ENCODE measurements around the gene CROCC. TPM values are rescaled to one million over a fixed set of nuclear protein-coding genes. Genes with fewer than 3 reads are reported as not detected.

Gene CROCC
- total RNA-seq, 2 experiments from 2014 or later: 15.9 to 18.7 TPM

DNA sequence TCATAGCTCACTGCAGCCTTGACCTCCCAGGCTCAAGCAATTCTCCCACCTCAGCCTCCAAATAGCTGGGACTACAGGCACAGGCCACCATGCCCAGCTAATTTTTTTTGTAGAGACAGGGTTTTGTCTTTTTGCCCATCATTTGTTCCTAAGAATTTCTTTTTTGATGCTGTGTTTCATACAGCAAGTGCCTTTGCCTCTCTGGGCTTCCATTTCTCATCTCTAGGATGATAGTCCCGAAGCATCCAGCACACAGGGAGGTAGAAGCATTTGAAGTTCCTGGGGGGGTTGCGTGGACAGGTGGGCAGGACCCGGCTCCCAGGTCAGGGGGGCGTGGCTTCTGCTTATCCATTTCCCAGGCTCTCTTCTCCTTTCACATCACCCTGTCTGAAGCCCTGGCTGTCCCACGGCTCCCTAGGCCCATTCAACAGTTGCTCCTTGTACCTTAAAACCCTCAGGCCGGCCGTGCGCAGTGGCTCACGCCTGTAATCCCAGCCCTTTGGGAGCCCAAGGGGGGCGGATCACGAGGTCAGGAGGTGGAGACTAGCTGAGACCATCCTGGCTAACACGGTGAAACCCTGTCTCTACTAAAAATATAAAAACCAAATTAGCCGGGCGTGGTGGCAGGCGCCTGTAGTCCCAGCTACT, 86.6 kb downstream of the CROCC start:
- intact Hi-C loops (cut with micrococcal nuclease): no loop called here
- Mint-ChIP-seq H3K27ac (no peak overlapping the region), H3K9me3 (no peaks in the 10 kb centered on the region), H3K36me3 (peaks cover 4% of the 10 kb centered on the region), H3K27me3 (no peaks in the 10 kb centered on the region), H3K4me3 (no peak overlapping the region), H3K4me1 (ENCODE audit: low read depth) (peaks cover 14% of the 10 kb centered on the region)
- POLR2A ChIA-PET: no interaction called here
- no peak for DNase-seq
- CTCF ChIA-PET: interaction anchor here (1.3 kb wide), 1 partner anchor 56 kb away, joined by 5 read pairs; no protein-coding TSS in a partner anchor

DNA sequence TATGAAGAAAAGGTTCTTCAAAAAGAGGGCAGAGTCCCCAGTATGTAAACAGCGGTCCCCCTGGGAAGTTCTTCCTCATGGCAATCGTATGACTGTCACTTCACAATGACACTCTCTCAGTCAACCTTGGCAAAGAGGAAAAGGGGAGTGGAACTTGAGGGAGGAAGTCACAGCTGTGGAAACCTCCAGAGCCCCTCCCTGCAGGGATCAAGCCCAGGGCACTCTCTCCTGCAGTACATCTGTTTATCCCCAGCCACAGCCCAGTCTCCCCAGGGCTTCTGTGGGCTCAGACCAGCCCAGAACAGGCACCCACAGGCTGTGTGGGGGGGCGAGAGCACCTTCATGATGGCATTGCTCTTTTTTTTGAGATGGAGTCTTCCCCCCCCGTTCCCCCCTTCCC, 88.0 kb downstream of the CROCC start:
- H3K4me3 Mint-ChIP-seq: no peak overlapping the region
- no peak for DNase-seq
- H3K27me3 Mint-ChIP-seq: no peaks in the 10 kb centered on the region
- H3K9me3 Mint-ChIP-seq: no peaks in the 10 kb centered on the region
- H3K36me3 Mint-ChIP-seq: no peaks in the 10 kb centered on the region
- no peak overlapping the region for H3K27ac Mint-ChIP-seq
- H3K4me1 Mint-ChIP-seq (ENCODE audit: low read depth): peaks cover 14% of the 10 kb centered on the region
- ChIA-PET CTCF (interaction anchor here (0.7 to 1.3 kb wide), 4 partner anchors 10 to 58 kb away, joined by 3 to 11 read pairs (median 4); no protein-coding TSS in a partner anchor), POLR2A (no interaction called here)
- intact Hi-C loops (cut with micrococcal nuclease): loop anchor here (2.0 kb wide), 1 partner anchor 49 kb away; no protein-coding TSS in a partner anchor

DNA sequence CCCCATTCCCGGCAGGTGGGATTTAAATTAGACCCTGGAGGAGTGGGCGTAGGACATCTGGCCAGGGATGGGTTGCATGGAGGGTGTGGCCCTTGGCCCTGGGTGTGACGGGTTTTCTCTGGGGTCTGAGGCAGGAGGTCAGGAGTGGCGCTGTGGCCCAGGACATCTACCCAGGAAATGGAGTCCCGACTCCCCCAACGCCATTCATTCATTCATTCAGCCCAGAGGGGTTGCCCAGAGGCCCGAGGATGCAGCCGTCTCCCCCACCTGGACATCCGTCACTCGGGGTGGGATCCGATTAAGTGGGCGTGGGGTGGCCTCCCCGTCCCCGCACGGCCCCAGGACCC, 89.3 kb downstream of the CROCC start:
- intact Hi-C loops (cut with micrococcal nuclease): loop anchor here (1.0 to 2.0 kb wide), 2 partner anchors 43 to 50 kb away; partner anchors contain the start of gene SDHB
- no peaks in the 10 kb centered on the region for H3K27me3 Mint-ChIP-seq
- H3K4me1 Mint-ChIP-seq (ENCODE audit: low read depth): peaks cover 14% of the 10 kb centered on the region
- peak overlapping the region; percentile 84 for H3K4me3 Mint-ChIP-seq
- H3K36me3 Mint-ChIP-seq: no peaks in the 10 kb centered on the region
- POLR2A ChIA-PET: no interaction called here
- H3K9me3 Mint-ChIP-seq: no peaks in the 10 kb centered on the region
- peak overlapping the region; percentile 28 for H3K27ac Mint-ChIP-seq
- CTCF ChIA-PET: no interaction called here
- DNase-seq: no peak

DNA sequence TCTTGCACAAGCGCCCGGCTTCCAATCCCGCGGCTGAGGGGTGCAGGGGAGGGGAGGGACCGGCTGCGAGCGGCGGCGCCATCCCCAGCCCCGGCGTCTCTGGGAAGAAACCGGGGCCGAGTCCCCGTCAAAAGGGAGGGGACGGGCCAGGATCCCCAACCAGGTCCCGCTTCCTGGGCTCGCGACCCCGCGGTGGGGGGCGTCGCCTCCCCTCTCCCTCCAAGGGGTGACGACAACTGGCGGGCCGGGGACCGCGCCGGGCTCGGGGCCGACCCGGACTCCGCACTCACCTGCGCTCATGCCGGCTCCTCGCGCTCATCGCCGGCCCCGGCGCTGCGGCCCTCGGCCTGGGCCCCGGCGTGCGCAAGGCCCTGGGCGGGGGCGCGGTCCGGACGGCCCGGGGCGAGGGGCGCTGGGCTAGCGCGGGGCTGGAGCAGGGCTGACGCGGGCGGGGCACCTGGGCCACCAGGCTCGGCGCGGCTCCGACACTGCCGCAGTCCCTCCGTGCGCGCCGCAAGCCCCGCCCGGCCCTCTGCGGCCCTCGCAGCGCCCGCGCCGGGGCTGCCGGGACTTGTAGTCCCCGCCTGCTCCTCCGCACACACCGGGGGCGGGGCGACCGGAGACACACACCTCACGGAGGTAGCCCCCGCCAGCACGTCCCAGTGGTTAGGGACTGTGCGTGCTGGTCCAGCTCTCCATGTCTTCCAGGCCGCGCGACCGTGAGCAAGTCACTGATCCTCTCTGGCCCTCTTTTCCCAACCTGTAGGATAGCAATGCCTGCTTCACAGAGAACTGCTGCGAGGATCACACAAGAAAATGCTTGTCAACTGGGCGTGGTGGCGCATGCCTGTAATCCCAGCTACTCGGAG, 89.9 kb downstream of the CROCC start, which contains the start of gene ATP13A2:
ATP13A2 (minus strand) TSS at position 490 of the 869 bp plus-strand sequence; CDS start at position 300, 190 bp downstream.
- POLR2A ChIA-PET: no interaction called here
- CTCF ChIA-PET: no interaction called here
- DNase-seq: peak; percentile 85
- intact Hi-C loops (cut with micrococcal nuclease): loop anchor here (1.0 to 2.0 kb wide), 2 partner anchors 43 to 51 kb away; partner anchors contain the start of gene SDHB
- Mint-ChIP-seq H3K9me3 (no peaks in the 10 kb centered on the region), H3K4me1 (ENCODE audit: low read depth) (peaks cover 14% of the 10 kb centered on the region), H3K4me3 (peak within 1 kb of the TSS; percentile 84), H3K27me3 (no peaks in the 10 kb centered on the region), H3K27ac (peak within 1 kb of the TSS; percentile 28), H3K36me3 (no peaks in the 10 kb centered on the region)

DNA sequence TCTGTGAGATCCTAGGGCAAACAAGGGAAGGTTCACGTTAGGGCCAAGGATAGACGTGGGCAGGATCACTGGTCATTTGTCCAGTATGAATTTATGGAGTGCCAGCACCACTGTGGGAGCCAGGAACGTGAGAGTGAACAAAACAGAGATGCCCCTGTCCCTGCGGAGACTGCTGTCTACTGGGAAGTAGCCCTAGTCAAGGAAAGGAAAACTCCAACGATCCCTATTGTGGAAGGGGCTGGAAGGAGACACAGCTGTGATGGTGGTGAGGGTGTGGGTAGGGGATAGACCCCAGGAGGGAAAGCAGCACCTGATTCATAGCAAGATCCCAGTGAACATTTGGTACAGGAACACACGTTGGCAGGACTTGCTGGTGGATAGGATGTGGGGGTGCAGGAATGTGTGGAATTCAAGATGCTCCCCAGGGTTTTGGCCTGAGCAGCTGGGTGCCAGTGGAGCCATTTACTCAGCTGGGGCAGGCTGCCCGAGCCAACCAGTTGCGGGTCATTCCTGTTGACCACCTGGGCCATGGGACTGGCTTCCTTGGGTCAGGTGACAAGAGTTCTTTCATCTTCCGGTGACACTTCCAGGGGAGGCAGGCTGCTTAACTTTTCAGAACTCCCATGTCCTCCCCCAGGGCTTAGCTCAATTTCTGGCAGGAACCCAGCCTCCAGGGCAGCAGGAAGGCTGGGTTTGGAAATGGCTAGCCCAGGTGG, 91.2 kb downstream of the CROCC start:
- H3K27ac Mint-ChIP-seq: no peak overlapping the region
- no peaks in the 10 kb centered on the region for H3K27me3 Mint-ChIP-seq
- H3K4me3 Mint-ChIP-seq: no peak overlapping the region
- POLR2A ChIA-PET: no interaction called here
- CTCF ChIA-PET: interaction anchor here (1.5 kb wide), 1 partner anchor 53 kb away, joined by 5 read pairs; no protein-coding TSS in a partner anchor
- intact Hi-C loops (cut with micrococcal nuclease): no loop called here
- H3K36me3 Mint-ChIP-seq: peaks cover 2% of the 10 kb centered on the region
- no peak for DNase-seq
- peaks cover 14% of the 10 kb centered on the region for H3K4me1 Mint-ChIP-seq (ENCODE audit: low read depth)
- H3K9me3 Mint-ChIP-seq: no peaks in the 10 kb centered on the region

DNA sequence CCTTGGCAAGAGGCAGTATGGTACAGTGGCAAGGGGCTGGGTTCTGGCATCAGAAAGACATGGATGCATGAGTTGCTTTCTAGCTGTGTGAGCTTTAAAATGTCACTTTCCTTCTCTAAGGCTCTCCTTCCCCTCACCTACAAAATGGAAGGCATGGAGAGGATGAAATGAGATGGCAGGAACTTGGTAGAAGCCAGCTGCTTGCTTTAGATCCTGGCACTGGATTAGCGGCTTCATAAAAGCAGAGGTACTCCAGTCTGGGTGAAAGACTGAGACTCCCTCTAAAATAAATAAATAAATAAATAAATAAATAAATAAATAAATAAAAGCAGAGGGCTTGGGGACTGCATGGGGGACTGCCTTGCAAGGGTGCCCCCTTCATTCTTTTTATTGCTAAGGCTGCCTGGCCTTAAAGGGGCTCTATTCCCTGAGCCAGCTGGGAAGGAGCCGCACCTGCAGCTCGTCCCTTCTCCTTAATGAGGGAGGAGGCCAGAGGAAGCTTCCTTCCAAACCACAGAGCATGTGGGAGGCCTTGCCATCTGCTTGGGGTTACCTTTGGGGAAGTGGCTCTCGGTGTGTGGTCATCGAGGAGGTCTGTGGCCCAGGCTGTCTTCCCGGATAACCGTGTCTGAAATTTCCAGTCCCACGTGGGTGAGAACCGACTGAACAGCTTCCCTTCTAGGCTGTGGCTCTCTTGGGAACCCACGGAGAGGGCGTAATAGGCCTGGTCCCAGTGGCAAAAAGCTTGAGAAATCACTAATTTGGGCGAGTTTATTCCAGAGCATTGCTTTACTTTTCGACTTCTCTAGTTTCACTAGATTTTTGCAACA, 92.0 kb downstream of the CROCC start:
- no peak overlapping the region for H3K4me3 Mint-ChIP-seq
- H3K27me3 Mint-ChIP-seq: no peaks in the 10 kb centered on the region
- no peak overlapping the region for H3K27ac Mint-ChIP-seq
- intact Hi-C loops (cut with micrococcal nuclease): no loop called here
- H3K36me3 Mint-ChIP-seq: peaks cover 5% of the 10 kb centered on the region
- DNase-seq: no peak
- POLR2A ChIA-PET: no interaction called here
- H3K9me3 Mint-ChIP-seq: no peaks in the 10 kb centered on the region
- CTCF ChIA-PET: interaction anchor here (0.5 to 1.5 kb wide), 2 partner anchors 53 to 398 kb away, joined by 3 to 5 read pairs; no protein-coding TSS in a partner anchor
- H3K4me1 Mint-ChIP-seq (ENCODE audit: low read depth): peaks cover 14% of the 10 kb centered on the region

DNA sequence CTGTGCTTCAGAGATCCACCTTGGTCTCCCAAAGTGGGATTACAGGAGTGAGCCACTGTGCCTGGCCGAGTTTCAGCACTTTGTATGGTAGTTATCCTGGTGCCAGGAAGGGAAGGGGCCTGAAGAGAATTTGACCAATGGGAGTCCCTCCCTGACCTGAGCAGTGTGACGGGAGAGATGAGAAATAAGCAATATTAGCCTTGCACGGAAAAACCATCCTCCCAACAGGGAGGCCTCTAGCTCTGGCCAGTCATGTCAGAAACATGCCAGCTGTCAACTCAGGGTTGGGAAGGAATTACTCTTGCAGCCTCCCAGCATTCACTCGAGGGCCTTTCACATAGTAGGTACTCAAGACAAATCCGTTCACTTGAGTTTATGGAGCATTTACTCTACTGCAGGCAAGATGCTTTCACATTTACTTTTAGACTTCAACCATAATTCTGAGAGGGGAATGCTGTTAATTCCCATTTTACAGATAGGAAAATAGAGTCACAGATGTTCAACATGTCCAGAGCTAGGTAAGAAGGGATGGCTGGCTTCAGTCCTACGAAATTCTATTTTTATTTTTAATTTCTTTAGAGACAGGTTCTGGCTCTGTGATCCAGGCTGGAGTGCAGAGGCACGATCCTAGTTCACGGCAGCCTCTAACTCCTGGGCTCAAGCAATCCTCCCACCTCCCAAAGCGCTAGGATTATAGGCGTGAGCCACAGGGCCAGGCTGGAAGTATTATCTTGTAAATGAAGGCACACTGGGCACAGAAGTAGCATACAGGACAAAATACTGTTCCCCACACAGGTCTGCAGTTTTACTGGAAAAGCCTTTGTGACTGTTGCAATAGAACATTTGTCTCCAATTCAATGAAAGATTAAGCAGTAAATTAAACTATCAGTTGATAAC, 93.2 kb downstream of the CROCC start:
- no peaks in the 10 kb centered on the region for H3K9me3 Mint-ChIP-seq
- H3K27me3 Mint-ChIP-seq: no peaks in the 10 kb centered on the region
- no peak overlapping the region for H3K27ac Mint-ChIP-seq
- no peak for DNase-seq
- peaks cover 13% of the 10 kb centered on the region for H3K36me3 Mint-ChIP-seq
- H3K4me1 Mint-ChIP-seq (ENCODE audit: low read depth): peaks cover 19% of the 10 kb centered on the region
- POLR2A ChIA-PET: no interaction called here
- intact Hi-C loops (cut with micrococcal nuclease): no loop called here
- no peak overlapping the region for H3K4me3 Mint-ChIP-seq
- CTCF ChIA-PET: no interaction called here

DNA sequence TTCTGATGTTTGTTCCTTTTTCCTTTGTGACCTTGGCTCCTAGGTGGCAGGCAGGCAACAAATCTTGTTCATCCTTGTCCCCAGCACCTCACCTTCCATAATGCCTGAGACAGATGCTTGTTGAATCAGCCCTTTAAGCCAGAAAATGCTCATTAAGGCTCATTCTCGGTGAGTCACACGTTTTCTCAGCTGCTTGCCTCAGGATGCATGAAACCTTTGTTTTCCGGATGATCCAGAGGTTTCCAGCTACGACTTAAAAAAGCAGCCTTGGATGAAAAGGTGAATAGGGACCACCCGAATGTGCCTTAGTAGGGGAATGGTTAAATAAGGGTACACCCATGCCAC, 94.6 kb downstream of the CROCC start:
- no peak for DNase-seq
- Mint-ChIP-seq H3K4me3 (no peak overlapping the region), H3K27ac (no peak overlapping the region), H3K9me3 (no peaks in the 10 kb centered on the region), H3K4me1 (ENCODE audit: low read depth) (peaks cover 12% of the 10 kb centered on the region), H3K27me3 (no peaks in the 10 kb centered on the region), H3K36me3 (peaks cover 18% of the 10 kb centered on the region)
- ChIA-PET POLR2A (interaction anchor here (0.8 kb wide), 1 partner anchor 102 kb away, joined by 3 read pairs; no protein-coding TSS in a partner anchor), CTCF (no interaction called here)
- intact Hi-C loops (cut with micrococcal nuclease): no loop called here

DNA sequence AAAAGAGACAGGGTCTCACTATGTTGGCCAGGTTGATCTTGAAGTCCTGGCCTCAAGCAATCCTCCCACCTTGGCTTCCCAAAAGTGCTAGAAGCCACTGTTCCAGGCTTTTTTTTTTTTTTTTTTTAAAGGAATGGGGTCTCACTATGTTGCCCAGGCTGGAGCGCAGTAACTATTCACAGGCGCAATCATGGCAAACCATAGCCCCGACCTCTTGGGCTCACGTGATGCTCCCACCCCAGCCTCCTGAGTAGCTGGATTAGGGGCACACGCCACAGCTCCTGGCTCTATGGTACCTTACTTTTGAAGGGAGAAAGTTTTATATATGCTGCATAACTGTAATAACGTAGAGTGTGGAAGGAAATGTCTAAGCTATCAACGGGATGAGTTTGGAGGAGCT, 95.7 kb downstream of the CROCC start:
- no peak overlapping the region for H3K4me3 Mint-ChIP-seq
- intact Hi-C loops (cut with micrococcal nuclease): no loop called here
- no peak for DNase-seq
- H3K27ac Mint-ChIP-seq: no peak overlapping the region
- no peaks in the 10 kb centered on the region for H3K9me3 Mint-ChIP-seq
- ChIA-PET CTCF (interaction anchor here (0.8 kb wide), 1 partner anchor 23 kb away, joined by 3 read pairs; no protein-coding TSS in a partner anchor), POLR2A (no interaction called here)
- H3K4me1 Mint-ChIP-seq (ENCODE audit: low read depth): peaks cover 7% of the 10 kb centered on the region
- H3K27me3 Mint-ChIP-seq: no peaks in the 10 kb centered on the region
- peaks cover 23% of the 10 kb centered on the region for H3K36me3 Mint-ChIP-seq

DNA sequence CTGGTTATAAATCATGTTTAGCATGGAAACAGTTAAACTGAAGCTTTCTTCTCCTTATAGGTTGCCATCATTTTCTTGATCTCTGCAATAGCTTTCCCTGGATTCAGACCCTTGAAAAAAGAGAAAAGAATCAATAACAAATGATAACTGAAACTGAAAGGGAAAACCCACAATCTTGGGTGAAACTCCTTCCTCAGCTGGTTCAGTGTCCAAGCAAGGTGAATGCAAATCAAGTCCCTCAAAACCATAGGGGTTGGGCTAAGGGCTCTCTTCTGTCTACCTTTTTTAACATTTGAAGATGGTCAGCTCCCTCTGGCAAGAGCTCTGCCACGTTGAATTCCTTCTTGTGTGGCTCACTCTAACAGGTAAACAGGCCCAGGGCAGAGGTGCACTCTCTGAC, 97.1 kb downstream of the CROCC start:
- Mint-ChIP-seq H3K27me3 (no peaks in the 10 kb centered on the region), H3K27ac (peak overlapping the region; percentile 52), H3K4me1 (ENCODE audit: low read depth) (peaks cover 7% of the 10 kb centered on the region), H3K9me3 (no peaks in the 10 kb centered on the region), H3K4me3 (no peak overlapping the region), H3K36me3 (peaks cover 29% of the 10 kb centered on the region)
- intact Hi-C loops (cut with micrococcal nuclease): no loop called here
- no peak for DNase-seq
- POLR2A ChIA-PET: no interaction called here
- CTCF ChIA-PET: interaction anchor here (1.4 kb wide), 1 partner anchor 59 kb away, joined by 5 read pairs; no protein-coding TSS in a partner anchor

DNA sequence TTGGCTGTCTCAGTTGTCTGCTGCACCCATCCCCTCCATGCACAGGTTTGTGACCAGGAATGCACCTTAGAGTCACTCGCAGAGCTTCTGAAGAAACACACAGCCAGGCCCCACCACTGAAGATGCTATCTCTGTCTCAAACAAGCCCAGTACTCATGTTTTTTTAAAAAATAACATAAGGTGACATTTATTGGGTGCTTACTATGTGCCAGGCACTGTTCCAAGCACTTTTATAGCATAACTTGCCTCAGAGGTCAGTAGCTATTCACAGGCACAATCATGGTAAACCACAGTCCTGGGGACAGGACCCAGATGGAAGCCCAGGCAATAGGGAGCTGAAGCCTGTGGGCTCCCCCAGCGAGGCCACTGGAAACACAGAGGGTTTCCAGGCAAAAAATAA, 98.8 kb downstream of the CROCC start:
- Mint-ChIP-seq H3K4me3 (no peak overlapping the region), H3K9me3 (no peaks in the 10 kb centered on the region), H3K36me3 (peaks cover 36% of the 10 kb centered on the region), H3K27me3 (no peaks in the 10 kb centered on the region), H3K27ac (no peak overlapping the region), H3K4me1 (ENCODE audit: low read depth) (peaks cover 7% of the 10 kb centered on the region)
- no peak for DNase-seq
- intact Hi-C loops (cut with micrococcal nuclease): no loop called here
- ChIA-PET CTCF (interaction anchor here (0.9 kb wide), 1 partner anchor 60 kb away, joined by 3 read pairs; no protein-coding TSS in a partner anchor), POLR2A (no interaction called here)

Data from activated CD4-positive, alpha-beta memory T cell treated with anti-CD3 and anti-CD28 coated beads for 36 hours (primary cell).